ENCODE measurements around the gene ICAM2.

DNA sequence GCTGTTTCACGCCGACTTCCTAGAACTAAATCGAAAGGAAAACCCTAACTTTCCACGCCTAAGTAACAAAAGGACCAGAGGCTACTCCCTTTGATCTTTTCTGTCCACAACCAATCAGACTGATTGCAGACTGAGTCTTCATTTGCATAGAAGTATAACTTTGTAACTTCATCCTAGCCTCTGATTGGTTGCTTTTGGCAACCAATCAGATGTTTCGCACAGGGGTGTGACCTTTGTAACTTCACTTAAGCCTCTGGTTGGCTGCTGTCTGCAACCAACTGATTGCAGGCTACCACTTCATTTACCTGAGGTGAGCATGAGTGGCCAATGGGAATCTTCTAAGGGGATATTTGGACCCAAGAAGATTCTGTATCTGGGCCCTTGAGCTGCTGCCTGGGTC lies 17.4 kb upstream of the ICAM2 start:
- TF ChIP-seq, protein P1, sequence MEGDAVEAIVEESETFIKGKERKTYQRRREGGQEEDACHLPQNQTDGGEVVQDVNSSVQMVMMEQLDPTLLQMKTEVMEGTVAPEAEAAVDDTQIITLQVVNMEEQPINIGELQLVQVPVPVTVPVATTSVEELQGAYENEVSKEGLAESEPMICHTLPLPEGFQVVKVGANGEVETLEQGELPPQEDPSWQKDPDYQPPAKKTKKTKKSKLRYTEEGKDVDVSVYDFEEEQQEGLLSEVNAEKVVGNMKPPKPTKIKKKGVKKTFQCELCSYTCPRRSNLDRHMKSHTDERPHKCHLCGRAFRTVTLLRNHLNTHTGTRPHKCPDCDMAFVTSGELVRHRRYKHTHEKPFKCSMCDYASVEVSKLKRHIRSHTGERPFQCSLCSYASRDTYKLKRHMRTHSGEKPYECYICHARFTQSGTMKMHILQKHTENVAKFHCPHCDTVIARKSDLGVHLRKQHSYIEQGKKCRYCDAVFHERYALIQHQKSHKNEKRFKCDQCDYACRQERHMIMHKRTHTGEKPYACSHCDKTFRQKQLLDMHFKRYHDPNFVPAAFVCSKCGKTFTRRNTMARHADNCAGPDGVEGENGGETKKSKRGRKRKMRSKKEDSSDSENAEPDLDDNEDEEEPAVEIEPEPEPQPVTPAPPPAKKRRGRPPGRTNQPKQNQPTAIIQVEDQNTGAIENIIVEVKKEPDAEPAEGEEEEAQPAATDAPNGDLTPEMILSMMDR (IDR thresholded peaks at IDR 0.05 in 4 of 5, conservative IDR thresholded peaks at IDR 0.05 in 1 of 5), result no peak
- no peak for TF ChIP-seq POLR2A (IDR thresholded peaks at IDR 0.05)
